Stimulated activated CD8-positive, alpha-beta memory T cell treated with anti-CD3 and anti-CD28 coated beads, Interleukin-4, amount 100 ng/mL, for 1 hour (primary cell): Measurements from ENCODE around the gene PIMREG.
"Not testable (repeated sequence)": the region's sequence is repeated elsewhere in the genome, so short reads cannot be mapped to it uniquely, and the experiment has no call there.

Experiments
- DNase-seq, 2 donors: peaks; one replicate each; pipeline ENCODE4 v3.0.0-alpha.2; 2020; ENCODE audit warnings: low read depth in 2 of 2, low spot score in 1 of 2

PIMREG gene

DNA sequence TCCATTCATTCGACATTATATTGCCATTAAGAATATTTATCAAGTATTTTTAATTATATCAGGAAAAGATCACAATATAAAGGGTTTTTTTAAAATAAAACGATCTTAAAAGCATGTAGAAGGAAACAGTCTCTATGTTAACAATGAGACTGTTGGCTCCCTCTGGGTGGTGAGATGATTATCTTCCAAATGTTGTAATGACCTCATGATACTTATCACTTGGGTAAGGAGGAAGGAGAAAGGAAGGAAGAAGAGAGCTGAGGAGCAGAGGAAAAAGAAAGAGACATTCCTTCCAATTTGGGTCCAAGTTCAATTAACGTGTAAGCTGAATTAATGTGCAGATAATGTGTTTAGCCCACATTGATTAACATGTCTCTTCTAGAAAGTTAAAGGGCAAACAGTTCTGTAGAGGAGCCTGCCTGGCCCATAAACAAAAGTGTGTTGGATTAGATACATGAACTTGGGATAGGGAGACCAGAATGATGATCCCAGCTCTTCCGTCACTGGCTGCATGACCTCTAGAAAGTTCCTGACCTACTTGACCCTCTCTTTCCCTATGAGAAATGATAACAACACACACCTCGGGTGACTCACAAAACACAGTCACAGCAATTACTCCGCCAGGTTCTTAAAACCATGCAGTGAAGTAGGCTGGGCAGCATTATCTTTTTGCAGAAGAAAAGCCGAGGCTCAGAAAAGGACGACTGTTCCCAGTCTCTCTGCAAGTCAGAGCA, 32.0 kb downstream of the PIMREG start:
- DNase-seq: no peak

DNA sequence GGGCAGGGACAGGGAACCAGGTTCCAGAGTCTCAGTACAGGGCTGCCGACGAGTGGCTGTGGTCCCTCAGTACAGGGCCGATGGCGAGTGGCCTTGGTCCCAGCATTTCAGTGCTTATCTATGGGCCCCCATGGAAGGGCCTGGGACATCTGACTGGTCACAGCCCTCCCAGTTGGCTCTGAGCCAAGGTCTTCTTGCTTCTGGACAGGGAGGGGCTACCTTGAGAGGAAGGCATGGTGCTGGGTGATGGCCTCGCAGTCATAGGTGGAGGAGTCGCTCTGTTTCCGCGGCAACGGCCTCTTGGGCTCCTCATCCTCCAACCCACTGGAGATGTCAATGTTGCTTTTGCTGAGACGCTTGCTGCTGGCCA, 32.5 kb downstream of the PIMREG start:
- no peak for DNase-seq

DNA sequence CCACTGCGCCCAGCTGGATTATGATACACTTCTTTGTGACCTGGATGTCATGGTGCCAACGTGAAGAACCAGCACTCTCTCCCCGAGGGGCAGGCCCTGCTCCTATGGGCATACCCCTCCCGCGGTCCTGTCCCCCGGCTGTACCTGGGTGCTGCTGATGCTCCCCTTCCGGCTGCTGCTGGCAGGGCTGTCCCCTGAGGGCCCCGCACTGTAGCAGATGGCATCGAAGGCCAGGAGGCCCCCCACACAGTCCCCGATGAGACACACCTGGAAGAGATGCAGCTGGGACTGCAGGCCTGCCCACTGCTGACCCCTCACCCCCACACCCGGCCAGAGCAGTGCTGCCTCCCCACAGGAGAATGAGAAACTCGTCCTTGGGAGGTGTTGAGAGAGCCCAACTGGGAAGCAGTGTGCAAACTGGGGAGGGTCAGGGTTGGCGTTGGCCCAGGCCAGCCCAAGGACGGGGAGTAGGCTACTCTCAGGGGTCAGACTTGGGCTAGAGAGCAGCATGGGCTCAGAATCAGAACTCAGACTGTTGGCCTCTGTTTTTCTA, 33.7 kb downstream of the PIMREG start:
- DNase-seq: no peak

DNA sequence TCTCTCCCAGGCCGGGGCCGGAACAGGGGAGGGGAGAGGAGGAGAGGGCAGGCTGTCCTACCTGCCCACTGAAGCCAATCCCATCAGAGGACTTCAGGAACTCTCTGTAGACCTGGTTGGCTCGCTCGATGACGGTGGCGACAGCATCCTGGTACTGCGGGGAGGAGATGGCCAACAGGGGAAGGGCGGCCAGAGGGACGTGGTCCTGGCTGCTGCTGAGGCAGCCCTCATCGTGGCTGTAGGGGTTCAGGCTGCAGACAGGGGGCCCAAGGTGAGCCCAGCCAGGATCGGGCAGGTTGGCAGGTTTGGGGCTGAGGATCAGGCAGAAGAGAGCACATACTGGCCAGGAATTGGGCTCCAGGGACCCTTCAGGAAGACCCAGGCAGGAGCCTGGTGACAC, 34.2 kb downstream of the PIMREG start:
- DNase-seq: no peak

DNA sequence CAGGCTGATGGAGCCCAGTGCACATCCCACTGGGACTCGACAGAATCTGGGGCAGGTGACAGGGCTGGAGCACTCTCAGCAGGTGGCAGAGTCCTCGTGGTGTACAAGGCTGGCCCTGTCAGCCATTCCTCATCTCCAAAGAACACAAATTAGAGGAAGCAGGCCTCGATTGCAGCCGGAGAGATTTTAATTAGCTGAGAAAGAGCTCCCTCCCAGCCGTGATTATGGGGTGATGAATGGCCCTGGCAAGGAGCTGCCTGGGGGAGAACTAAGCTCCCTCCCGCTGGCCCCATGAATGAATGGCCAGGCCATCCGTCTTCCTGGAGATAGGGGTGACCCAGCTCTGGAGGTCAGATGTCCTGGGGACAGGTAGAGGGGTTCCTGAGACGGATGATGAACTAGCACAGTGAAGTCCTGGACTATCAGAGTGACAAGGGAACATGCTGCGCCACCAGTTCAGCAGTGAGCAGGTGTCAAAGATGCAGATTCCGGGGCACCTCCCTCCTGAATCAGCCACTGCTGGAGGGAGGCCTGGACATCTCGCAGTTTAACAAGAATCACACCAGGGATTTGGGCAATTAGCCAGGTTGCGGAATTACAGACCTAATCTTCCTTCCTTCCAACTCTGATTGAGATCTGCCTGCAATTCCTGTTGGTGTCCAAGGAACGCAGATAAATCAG, 35.5 kb downstream of the PIMREG start:
- no peak for DNase-seq

DNA sequence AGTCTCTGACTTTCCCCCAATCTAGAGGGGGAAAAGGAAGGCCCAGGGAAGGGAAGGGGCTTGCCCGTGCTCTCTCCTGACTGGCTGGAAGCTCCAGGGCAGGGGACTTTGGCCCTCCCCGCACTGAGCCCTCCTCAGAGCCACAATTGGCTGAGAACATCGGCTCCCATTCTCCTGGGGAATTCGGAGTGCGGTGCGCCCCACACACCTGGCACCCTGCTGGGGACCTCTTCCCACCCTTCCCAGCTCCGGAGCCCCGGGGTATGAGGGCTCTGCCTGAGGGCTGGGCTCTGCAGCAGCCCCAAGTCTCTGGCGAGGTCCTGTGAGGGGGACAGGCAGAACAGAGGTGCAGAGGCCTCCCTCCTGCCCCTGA, 36.0 kb downstream of the PIMREG start:
- no peak for DNase-seq

DNA sequence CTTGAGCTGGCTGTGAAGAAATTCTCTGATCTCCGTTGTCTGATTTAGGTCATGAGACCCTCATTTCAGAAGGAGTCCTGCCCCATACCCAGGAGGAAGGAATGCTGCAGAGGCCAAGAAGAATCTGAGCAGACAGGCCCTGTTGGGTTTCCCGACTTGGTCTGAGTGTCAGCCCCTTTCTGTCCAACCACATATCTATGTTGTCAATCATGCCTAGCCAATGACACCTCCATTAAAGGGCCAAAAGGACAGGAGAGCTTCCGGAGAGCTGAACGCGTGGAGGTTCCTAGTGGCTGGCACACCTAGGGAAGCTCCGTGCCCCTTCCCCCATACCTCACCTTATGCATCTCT, 37.8 kb downstream of the PIMREG start:
- no peak for DNase-seq

DNA sequence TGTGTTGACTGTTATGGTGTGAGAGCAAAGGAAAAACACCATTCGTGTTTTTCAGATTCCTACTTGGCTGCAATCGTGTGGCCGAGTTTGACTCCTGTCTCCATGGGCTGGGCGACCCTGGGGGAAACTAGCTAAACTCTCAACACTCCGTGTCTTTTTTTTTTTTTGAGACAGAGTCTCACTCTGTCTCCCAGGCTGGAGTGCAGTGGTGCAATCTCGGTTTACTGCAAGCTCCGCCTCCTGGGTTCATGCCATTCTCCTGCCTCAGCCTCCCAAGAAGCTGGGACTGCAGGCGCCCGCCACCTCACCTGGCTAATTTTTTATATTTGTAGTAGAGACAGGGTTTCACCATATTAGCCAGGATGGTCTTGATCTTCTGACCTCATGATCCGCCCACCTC, 38.5 kb downstream of the PIMREG start:
- DNase-seq: not testable (repeated sequence)

DNA sequence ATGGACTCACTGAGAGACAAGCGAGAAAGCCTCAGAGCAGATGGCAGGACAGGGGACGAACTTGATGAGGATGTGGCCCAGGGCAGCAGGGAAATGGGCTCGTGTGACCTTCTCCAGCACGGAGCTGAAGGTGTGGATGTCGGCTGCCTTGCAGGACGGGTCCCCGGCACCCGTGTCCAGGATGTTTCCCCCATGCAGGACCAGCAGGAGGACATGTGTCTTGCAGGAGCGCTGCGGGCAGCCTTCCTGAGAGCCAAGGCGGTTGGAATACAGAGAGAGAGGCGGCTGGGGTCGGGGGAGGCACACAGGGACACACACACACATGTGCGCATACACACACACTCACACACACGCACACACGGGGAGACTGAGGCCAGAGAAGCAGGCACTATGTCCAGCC, 39.3 kb downstream of the PIMREG start:
- DNase-seq: no peak

DNA sequence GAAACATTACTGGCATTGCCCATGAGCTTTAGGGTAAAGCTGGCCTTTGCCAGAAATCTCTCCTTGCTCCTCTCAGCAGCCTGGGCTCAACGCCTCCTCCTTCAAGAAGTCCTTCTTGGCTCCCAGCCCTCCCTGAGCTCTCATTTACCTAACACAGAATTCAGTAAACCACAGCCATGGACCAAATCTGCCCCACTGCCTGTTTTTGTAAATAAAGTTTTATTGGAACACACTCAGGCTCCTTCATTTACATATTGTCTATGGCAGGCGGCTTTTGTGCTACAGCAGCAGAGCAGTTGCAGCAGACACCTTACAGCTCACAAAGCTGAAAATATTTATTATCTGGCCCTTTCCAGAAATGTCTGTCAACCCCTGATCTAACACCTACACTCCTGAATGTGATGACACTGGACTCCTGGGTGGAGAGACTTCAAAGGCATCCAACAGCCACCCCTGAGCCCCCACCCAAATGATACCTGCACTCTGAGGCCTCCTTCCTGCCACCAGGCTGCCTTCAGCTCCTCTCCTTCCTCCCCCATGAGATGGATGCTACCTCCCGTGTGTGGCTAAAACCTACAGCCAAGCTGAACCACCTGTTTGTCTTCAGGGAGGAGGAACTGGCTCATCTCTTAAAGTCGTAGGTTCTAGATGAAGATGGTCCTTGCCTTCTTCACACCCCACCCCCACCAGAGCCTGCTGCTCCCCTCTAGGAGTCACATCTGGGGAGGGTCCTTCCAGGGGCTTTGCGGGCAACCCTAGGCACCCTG, 41.6 kb downstream of the PIMREG start:
- no peak for DNase-seq

DNA sequence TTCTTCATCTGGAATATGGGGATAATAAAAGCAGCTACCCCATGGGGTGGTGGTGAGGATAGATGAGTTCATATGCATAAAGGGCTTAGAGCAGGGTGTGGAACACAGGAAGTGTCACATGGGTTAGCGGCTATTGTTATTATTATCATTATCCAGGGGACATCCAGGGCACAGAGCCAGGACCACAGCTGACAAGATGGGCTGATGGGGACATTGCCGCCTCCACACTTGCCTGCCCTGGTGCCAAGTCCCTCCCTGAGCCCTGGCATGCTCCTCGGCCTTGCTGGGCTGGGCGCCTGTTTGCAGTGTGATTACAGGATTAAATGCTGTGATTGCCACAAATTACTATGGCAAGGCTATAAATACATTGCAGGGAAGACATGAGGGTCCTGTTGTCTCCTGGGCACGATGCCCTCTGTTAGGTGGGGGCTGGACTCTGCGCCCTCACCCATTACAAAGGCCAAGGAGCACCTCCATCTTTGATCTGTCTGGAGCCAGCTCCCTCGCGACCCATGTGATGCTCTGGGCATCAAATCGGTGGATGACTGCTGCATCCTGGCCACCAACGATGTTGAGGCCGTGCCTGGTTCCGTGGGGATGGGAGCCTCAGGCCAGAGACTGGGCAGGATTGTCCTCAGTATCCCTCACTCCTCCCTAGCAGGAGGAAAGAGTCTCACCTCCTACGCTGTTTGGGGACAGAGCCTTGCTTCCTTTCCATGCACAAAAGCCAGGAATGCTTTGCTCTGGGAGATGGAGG, 43.2 kb downstream of the PIMREG start:
- no peak for DNase-seq

DNA sequence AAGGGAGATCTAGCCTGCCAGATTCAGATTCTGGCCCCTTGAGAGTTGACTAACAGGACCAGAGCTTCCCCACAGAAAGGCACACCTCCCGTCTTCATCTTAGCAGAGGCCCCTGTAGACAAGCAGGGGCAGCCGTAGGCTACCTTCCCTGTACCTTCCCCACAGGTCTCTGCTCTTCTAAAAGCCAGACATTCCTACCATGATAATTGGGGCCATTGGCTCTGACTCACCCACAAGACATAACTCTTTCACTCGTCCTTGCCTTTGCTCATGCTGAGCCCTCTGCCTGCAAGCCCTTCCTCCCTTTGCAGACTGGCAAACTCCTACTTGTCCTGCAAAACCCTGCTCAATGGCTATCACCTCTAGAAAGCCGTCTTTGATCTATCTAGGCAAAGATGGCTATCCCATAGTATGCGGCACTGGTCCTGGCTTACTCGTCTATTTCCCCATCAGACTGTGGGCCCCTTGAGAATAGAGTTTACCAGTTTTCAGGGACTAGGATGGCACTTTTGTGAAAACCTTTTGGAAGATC, 43.8 kb downstream of the PIMREG start:
- DNase-seq: no peak

DNA sequence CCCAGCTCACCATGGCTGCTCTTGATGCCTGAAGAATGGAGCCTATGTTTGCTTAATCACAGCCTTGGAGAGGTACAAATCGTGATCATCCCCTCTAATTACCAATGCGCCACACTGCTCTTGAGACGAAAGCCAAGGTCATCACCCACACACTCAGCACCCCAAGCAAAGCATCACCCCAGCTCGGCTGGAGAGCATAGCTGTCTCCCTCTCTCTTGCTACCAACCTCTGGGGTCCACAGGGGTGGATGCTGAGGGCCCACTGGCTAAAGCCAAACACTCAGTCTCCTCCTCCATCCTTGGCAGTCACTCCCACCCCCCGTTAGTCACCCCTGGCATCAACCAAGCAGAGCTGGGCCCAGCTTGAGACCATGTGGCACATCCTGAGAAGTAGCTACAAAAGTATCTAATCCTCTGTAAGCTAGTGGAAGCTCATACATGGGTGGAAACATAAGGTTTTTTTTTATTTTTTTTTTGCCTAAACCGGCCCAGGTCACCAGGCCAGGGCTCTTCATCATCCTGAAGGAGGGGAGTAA, 44.8 kb downstream of the PIMREG start:
- no peak for DNase-seq

DNA sequence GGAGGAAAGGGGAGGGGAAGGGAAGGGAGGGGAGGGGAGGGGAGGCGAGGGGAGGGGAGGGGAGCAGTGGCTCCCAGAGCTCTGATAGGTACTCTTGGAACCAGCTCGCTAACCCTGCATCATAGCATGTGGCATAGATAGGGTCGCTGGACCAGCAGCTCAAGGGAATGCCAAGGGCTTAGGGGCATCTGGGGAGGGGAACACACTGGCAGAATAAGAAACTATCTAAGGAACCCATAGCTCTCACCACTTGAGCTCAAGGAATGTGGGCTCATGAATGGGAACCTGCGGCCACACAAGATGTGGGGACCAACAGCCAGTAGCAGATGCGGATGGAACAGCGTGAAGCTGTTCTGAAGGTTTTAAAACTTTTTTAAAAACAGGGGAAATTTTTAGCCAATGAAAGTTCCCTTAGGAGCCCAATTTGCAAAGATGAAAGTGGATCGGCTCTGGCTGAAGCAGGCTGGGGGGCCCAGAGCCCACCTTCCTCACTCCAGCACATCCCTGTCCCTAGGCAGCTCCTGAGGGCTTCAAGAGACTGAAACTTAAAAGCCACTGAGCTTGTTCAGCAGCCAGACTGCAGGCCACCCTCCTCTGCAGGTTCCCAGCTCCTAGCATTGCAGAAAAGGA, 46.9 kb downstream of the PIMREG start:
- DNase-seq: no peak

DNA sequence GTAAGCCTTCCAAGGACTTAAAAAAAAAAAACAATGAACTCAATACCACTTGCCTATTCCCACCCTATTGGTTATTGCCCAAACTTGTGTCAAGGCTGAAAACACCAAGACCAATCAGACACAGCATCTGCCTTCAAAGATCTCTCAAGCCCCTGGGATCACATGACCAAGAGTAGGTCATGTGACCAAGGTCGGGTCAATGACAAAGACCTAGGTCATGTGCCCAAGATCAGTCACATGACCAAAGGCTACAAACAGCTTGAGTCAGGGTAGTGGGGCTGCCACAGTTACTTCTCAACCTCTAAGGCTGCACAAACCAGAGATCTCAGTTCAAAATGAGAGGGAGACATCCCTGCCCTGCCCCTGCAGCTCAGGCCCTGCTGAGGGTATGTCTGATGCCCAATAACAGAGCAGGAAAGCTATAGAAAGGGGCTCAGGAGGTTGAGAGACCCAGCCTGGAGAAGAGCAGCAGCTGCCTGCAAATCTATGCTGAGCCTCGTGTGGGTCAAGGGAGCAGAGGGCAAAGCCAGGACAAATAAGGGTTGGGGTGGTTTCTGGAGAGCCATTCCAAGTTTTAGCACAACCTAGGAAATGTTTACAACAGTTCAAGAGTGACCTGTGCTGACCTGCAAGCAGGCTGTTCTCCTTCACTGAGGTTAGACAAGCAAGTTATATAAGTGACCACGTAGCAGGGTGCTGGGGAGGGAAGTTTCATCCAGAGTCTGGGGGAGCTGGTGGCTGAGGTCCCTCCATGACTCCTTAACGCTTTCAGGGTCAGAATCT, 48.8 kb downstream of the PIMREG start:
- no peak for DNase-seq

DNA sequence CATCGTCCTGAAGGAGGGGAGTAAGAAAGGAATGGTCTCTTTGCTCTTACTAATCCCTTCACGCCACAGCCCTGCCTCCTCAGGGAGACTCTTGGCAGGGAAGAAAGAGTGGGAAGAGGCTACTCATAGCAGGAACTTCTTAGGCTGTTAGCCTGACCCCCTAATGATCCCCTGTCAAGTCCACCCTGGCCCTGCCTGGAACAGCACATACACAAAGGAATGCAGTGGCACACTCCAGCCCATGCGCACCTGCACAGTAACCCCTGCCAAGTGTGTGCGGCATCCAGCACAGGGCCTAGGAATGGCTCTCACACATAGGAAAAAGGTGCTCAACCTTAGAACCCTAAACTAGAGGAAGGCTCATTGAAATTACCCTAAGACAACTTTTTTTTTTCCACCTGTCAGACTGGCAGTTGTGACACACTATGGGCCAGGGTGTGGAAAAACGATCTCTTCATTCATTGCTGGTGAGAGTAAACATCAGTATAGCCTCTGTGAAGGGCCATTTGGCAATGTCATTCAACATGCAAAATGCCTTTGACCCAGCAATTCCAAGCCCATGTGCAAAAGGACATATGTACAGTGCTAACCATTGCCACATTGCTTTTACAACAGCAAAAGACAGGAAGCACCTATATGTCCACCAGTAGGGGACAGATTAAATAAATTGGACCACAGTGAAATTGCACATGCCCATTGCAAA, 50.1 kb downstream of the PIMREG start:
- no peak for DNase-seq

DNA sequence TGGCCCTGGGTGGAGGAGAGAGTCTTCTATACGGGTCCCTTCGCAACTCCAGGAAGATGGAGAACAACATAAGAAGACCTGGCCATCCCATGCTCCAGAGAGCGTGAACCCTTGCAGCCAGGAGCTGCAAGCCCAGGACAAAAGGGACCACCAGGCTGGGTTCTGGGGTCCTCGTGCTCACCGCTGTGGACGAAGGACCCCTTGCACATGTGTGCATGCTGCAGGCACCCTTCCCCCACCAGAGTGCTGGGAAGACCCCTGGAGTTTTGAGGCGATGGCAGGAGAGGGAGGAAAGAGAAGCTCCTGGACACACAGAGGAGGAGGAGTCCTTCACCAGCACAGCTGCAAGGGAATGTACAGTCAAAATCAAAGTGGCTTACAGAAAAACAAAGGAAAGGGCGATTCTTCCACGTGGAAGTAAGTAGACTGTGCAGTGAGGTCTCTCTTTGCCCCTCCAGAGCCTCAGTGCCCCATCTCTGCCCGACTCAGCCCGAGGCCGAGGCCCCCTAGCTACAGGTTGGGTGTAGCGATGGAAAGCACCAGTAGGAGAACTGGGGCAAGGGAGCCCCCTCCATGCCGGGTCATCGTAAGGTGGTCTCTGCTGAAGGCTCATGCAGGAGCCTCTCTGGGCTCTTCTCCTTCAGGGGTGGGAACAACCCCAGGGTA, 51.3 kb downstream of the PIMREG start:
- DNase-seq: no peak

DNA sequence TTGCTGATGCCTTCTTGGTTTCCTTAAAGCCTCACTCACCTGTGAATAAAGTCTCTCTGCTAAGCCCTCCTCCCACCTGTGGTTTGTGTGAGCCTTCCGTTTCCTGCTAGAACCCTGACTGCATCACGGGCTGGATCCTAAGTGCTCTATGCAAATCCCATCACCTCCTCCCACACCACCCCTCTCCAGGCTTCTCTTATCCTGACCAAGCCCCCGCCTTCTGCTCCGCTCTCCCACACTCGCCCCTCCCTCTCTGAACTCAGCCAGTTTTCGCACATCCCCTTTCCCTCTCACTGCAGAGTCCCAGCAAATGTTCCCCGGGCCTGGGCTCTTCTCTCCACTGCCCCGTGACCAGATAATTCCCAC, 51.8 kb downstream of the PIMREG start:
- no peak for DNase-seq
